HepG2 (cell line): ENCODE measurements around the gene TEKT5. TPM values are rescaled to one million over a fixed set of nuclear protein-coding genes. Genes with fewer than 3 reads are reported as not detected.

Source experiments
- ATAC-seq: fragments of 200-7000 bp; cut with Tn5 transposase; 3 replicates; pipeline ENCODE4 v1.9.1; 2020; ENCODE audit warnings: mild to moderate bottlenecking, moderate library complexity
- BruUV-seq: library from RNA; stranded (reverse); fragments of 400-500 nt; replicated peaks from 2 replicates; lab custom pipeline; 2021; lab: Mats Ljungman, UMichigan
- CTCF ChIA-PET: fragments of 300-600 bp; formaldehyde crosslinking; extraction: SDS; loops from one replicate; lab custom pipeline; 2021; ENCODE audit warnings: low total read pairs, inconsistent platforms, low intra/inter-chr PET ratio; lab: Yijun Ruan, JAX
- POLR2A ChIA-PET: fragments of 350-600 bp; sonication (Branson Sonifier 250); formaldehyde crosslinking; loops from one replicate; lab custom pipeline; 2020; ENCODE audit warnings: antibody characterized with exemption, inconsistent platforms; lab: Yijun Ruan, JAX
- DNase-seq: peaks from one replicate; pipeline ENCODE4 v3.0.0-alpha.2; 2015; ENCODE audit warnings: low spot score
- FAIRE-seq: peaks from 3 replicates; lab custom pipeline; 2011; peaks lifted over from hg19 to GRCh38; lab: Jason Lieb, UNC
- H2AFZ ChIP-seq: one replicate; pipeline ENCODE4 v1.6.1; 2011; ENCODE audit warnings: low read length, inconsistent platforms
- H3K27ac ChIP-seq: fragments of 300-600 bp; 3 replicates; pipeline ENCODE4 v1.8.0; 2011; ENCODE audit warnings: mixed run types, mild to moderate bottlenecking, mixed read lengths, low read length, inconsistent platforms; ENCODE audit not compliant: insufficient read depth; ENCODE audit errors: extremely low read length
- H3K27me3 ChIP-seq, 2 experiments: fragments of 200-600 bp in 1 of 2; 2 replicates in 1 of 2; 3 replicates in 1 of 2; pipeline versions ENCODE4 v1.6.0 to v1.8.0; 2011; ENCODE audit warnings: low read length in 2 of 2, mild to moderate bottlenecking in 2 of 2, moderate library complexity in 2 of 2, inconsistent platforms in 1 of 2; ENCODE audit not compliant: insufficient read depth in 2 of 2, control insufficient read depth in 1 of 2
- H3K36me3 ChIP-seq, 2 experiments: fragments of 200-600 bp in 1 of 2; replicated peaks in 1 of 2; 2 replicates in 1 of 2; 3 replicates in 1 of 2; pipeline versions ENCODE4 v1.5.1 to v1.8.0; 2011; ENCODE audit warnings: low read length in 2 of 2, inconsistent platforms in 1 of 2; ENCODE audit not compliant: insufficient read depth in 2 of 2, control insufficient read depth in 1 of 2
- H3K4me1 ChIP-seq: 2 replicates; pipeline ENCODE4 v1.5.1; 2012; ENCODE audit warnings: low read length, inconsistent platforms; ENCODE audit not compliant: insufficient read depth
- H3K4me2 ChIP-seq: 2 replicates; pipeline ENCODE4 v1.6.0; 2011; ENCODE audit warnings: low read depth, low read length, inconsistent platforms
- H3K4me3 ChIP-seq, 3 experiments: fragments of 200-600 bp in 1 of 3; sonication (generic), shearing (Covaris generic) in 1 of 3; replicated peaks in 1 of 3; 2 replicates each; pipeline ENCODE4 v1.5.1; 2011 to 2016; ENCODE audit warnings: low read length in 3 of 3, inconsistent platforms in 2 of 3, low read depth in 2 of 3, mild to moderate bottlenecking in 2 of 3, control low read depth in 1 of 3, mixed read lengths in 1 of 3; ENCODE audit not compliant: insufficient read depth in 1 of 3
- H3K79me2 ChIP-seq: one replicate; pipeline ENCODE4 v1.6.1; 2011; ENCODE audit warnings: low read length, inconsistent platforms; ENCODE audit not compliant: insufficient read depth
- H3K9ac ChIP-seq: 2 replicates; pipeline ENCODE4 v1.6.0; 2011; ENCODE audit warnings: mild to moderate bottlenecking, low read depth, low read length, inconsistent platforms; ENCODE audit not compliant: insufficient read depth
- H3K9me3 ChIP-seq: 2 replicates; pipeline ENCODE4 v1.5.1; 2012; ENCODE audit warnings: mild to moderate bottlenecking, low read length
- H4K20me1 ChIP-seq: 2 replicates; pipeline ENCODE4 v1.6.0; 2011; ENCODE audit warnings: inconsistent platforms, mild to moderate bottlenecking, low read length, moderate library complexity; ENCODE audit not compliant: insufficient read depth
- ARID5B ChIP-seq: IDR thresholded peaks from 2 replicates; pipeline ENCODE4 v1.4.0; 2020; ENCODE audit warnings: mild to moderate bottlenecking, missing genetic modification reagents
- ASH2L ChIP-seq: fragments of 300-600, 200-600 bp; sonication (generic); IDR thresholded peaks from 2 replicates; pipeline ENCODE4 v1.7.0; 2017; ENCODE audit warnings: low read depth, mild to moderate bottlenecking, moderate library complexity, mixed read lengths, low read length; ENCODE audit not compliant: insufficient read length
- CBX2 ChIP-seq, 2 experiments: fragments of 200-600 bp in 1 of 2; sonication (generic); formaldehyde crosslinking in 1 of 2; IDR thresholded peaks; 2 replicates each; pipeline versions ENCODE4 v1.7.0 to v1.8.1; 2018 to 2022; ENCODE audit warnings: low read depth in 2 of 2, low read length in 1 of 2, mild to moderate bottlenecking in 1 of 2, missing genetic modification reagents in 1 of 2
- FOXK1 ChIP-seq: sonication (generic); formaldehyde crosslinking; IDR thresholded peaks from 2 replicates; pipeline ENCODE4 v1.4.0; 2020; ENCODE audit warnings: low read depth, missing genetic modification reagents, borderline replicate concordance
- HDAC2 ChIP-seq: sonication (generic); formaldehyde crosslinking; IDR thresholded peaks from 2 replicates; pipeline ENCODE4 v1.4.0; 2020; ENCODE audit warnings: missing genetic modification reagents
- IRF2 ChIP-seq: IDR thresholded peaks from 2 replicates; pipeline ENCODE4 v1.6.1; 2018; ENCODE audit warnings: missing genetic modification reagents, missing compliant biosample characterization
- JUNB ChIP-seq: sonication (generic); formaldehyde crosslinking; IDR thresholded peaks from 2 replicates; pipeline ENCODE4 v1.8.0; 2022; ENCODE audit warnings: missing genetic modification reagents, mild to moderate bottlenecking, borderline replicate concordance
- KLF13 ChIP-seq: sonication (generic); formaldehyde crosslinking; IDR thresholded peaks from 2 replicates; pipeline ENCODE4 v1.4.0; 2020; ENCODE audit warnings: mild to moderate bottlenecking, missing genetic modification reagents
- MIER3 ChIP-seq: IDR thresholded peaks from 2 replicates; pipeline ENCODE4 v1.6.1; 2016; ENCODE audit warnings: missing compliant biosample characterization, borderline replicate concordance
- NCOA1 ChIP-seq: sonication (generic); formaldehyde crosslinking; IDR thresholded peaks from 2 replicates; pipeline ENCODE4 v1.9.0; 2021; ENCODE audit warnings: missing genetic modification reagents
- PRPF4 ChIP-seq: fragments of 200-400 bp; formaldehyde crosslinking; IDR thresholded peaks from 2 replicates; pipeline ENCODE4 v1.6.1; 2016; ENCODE audit warnings: low read length, low read depth; ENCODE audit not compliant: poor library complexity, severe bottlenecking
- SOX6 ChIP-seq, 2 experiments: fragments of 450-650 bp in 1 of 2; sonication (generic) in 1 of 2; formaldehyde crosslinking in 1 of 2; IDR thresholded peaks; 2 replicates each; pipeline versions ENCODE4 v1.4.0 to v1.6.1; 2017 to 2020; ENCODE audit warnings: antibody characterized with exemption in 1 of 2, mild to moderate bottlenecking in 1 of 2, missing genetic modification reagents in 1 of 2
- THAP11 ChIP-seq: IDR thresholded peaks from 2 replicates; pipeline ENCODE4 v1.6.1; 2016; ENCODE audit warnings: missing biosample characterization, missing genetic modification reagents
- ZBTB43 ChIP-seq: sonication (generic); formaldehyde crosslinking; conservative IDR thresholded peaks from 2 replicates; pipeline ENCODE4 v1.4.0; 2020; ENCODE audit warnings: missing genetic modification reagents
- WGBS: methylation state at CpG from one replicate; pipeline ENCODE4 v1.1.6; 2017; ENCODE audit warnings: low lambda C conversion rate; 5-methylcytosine and 5-hydroxymethylcytosine counted together
- in situ Hi-C: cut with HindIII; loops from 2 replicates; pipeline ENCODE4 v1.10.0; 2017; ENCODE audit warnings: low pct_unique_long_range_greater_than_20kb; ENCODE audit not compliant: extremely low pct_ligation_motif_present
- intact Hi-C: fragments of 100-400 bp; cut with micrococcal nuclease; formaldehyde crosslinking; loops from one replicate; pipeline ENCODE4 v1.10.0; 2022; ENCODE audit not compliant: unreplicated experiment
- polyA plus RNA-seq, 8 experiments: library from polyadenylated mRNA; depleted of rRNA in 3 of 8; stranded (reverse) in 7 of 8; unstranded in 1 of 8; fragments of >200 nt; fragmentation: Illumina TruSeq in 4 of 8; extraction: Trizol in 4 of 8; gene quantifications; 2 replicates each; pipeline versions ENCODE4 v1.2.1 to v1.2.3, GENCODE V29; 2011 to 2016; ENCODE audit warnings: low read depth in 4 of 8, missing spikeins in 1 of 8, mixed read lengths in 1 of 8; ENCODE audit not compliant: insufficient read depth in 1 of 8
- total RNA-seq, 5 experiments: library from RNA; depleted of rRNA; stranded (reverse); fragments of >200 nt; fragmentation: Illumina TruSeq; extraction: Trizol; gene quantifications; 2 replicates each; pipeline ENCODE4 v1.2.3, GENCODE V29; 2016; ENCODE audit warnings: low read depth in 1 of 5

Gene TEKT5
- total and polyA plus RNA-seq, 2 of the 13 experiments (the other 11 are each of a cell fraction or from before 2014, with no cell fraction given): 0.16 TPM; not detected in 1

DNA sequence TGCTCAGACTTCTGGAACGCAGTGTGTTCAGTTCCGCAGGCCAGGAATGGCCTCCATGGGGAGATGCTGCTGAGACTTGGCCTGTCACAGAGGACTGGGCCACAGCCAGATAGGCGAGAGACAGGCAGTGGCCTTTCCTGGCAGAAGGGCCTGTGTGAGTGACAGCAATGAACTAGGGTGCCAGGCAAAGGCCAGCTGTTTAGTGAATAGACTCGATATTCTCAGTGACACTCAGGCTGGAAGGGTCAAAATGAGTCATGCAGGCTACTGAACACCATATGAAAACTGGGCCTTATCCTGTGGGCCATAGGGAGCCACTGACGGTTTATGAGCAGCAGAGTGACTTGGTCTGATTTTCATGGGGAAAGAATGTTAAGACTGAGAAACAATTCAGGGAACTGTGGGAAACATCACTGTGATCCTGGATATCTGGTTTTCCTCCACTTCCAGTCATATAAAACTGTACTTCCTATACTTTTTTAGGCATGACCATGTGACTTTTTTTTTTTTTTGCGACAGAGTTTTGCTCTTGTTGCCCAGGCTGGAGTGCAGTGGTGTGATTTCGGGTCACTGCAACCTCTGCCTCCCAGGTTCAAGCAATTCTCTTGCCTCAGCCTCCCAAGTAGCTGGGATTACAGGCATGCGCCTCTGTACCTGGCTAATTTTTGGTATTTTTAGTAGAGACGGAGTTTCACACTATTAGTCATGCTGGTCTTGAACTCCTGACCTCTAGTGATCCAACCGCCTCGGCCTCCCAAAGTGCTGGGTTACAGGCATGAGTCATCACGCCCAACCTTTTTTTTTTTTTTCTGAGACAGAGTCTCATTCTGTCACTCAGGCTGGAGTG is 43.7 kb upstream of the TEKT5 start:
- Histone ChIP-seq H3K4me2 (peak overlapping the region; percentile 14), H2AFZ (no peak overlapping the region), H4K20me1 (no peaks in the 10 kb centered on the region), H3K4me3 (no peak overlapping the region), H3K4me1 (peaks cover 38% of the 10 kb centered on the region), H3K9ac (no peak overlapping the region), H3K27me3 (no peaks in the 10 kb centered on the region; a peak in 1 of 5 replicates), H3K79me2 (no peaks in the 10 kb centered on the region), H3K36me3 (no peaks in the 10 kb centered on the region), H3K9me3 (no peaks in the 10 kb centered on the region), H3K27ac (no peak overlapping the region)
- POLR2A ChIA-PET: interaction anchor here (0.7 to 1.7 kb wide), 4 partner anchors 89 to 353 kb away, joined by 3 to 6 read pairs (median 5); partner anchors contain the start of gene ATF7IP2
- WGBS: 36% methylated on average over 12 of the region's 12 CpGs
- intact Hi-C loops (loop anchor here (5.0 to 10.0 kb wide), 2 partner anchors 91 to 354 kb away; partner anchors contain the start of gene ATF7IP2), in situ Hi-C loops (loop anchor here (5.0 kb wide), 3 partner anchors 221 to 481 kb away; no protein-coding TSS in a partner anchor)
- ATAC-seq (peak; percentile 57), DNase-seq (peak; percentile 92), FAIRE-seq (peak; percentile 15)
- BruUV-seq: no TSS peak
- CTCF ChIA-PET: interaction anchor here (1.9 to 7.5 kb wide), 3 partner anchors 172 to 224 kb away, joined by 12 to 136 read pairs (median 33); no protein-coding TSS in a partner anchor
- peak; percentile 76 for TF ChIP-seq ARID5B (CRISPR knock-in tag)
- TF ChIP-seq ASH2L: peak; percentile 43
- TF ChIP-seq IRF2 (CRISPR knock-in tag): 0 out of 2 replicates have a peak, but pooled peaks have one; percentile 17
- no peak for TF ChIP-seq CBX2 (IDR thresholded peaks at IDR 0.05; ENCODE audit: low read depth, low read length)
- no peak for TF ChIP-seq CBX2 (CRISPR knock-in tag; IDR thresholded peaks at IDR 0.05; ENCODE audit: low read depth)
- TF ChIP-seq HDAC2: peak; percentile 51
- TF ChIP-seq JUNB: peak; percentile 98
- TF ChIP-seq MIER3: 0 out of 2 replicates have a peak, but pooled peaks have one; percentile 43
- 0 out of 2 replicates have a peak, but pooled peaks have one; percentile 14 for TF ChIP-seq FOXK1 (CRISPR knock-in tag)
- no peak for TF ChIP-seq KLF13
- 0 out of 2 replicates have a peak, but pooled peaks have one; percentile 44 for TF ChIP-seq ZBTB43 (CRISPR knock-in tag)
- TF ChIP-seq PRPF4: no peak
- peak; percentile 53 for TF ChIP-seq THAP11 (CRISPR knock-in tag)
- no peak for TF ChIP-seq NCOA1
- no peak for TF ChIP-seq SOX6 (IDR thresholded peaks at IDR 0.05)
- peak; percentile 76 for TF ChIP-seq SOX6 (CRISPR knock-in tag; IDR thresholded peaks at IDR 0.05)
